OCI-LY7 (cell line): ENCODE measurements around the gene PRR7. TPM values are rescaled to one million over a fixed set of nuclear protein-coding genes. Genes with fewer than 3 reads are reported as not detected.

Source experiments
- BruUV-seq: library from RNA; stranded (reverse); fragments of 400-500 nt; replicated peaks from 2 replicates; lab custom pipeline; 2021; lab: Mats Ljungman, UMichigan
- CTCF ChIA-PET: fragments of 300-600 bp; sonication (Branson Sonifier 250); formaldehyde crosslinking; loops from one replicate; lab custom pipeline; 2022; ENCODE audit warnings: antibody characterized with exemption; ENCODE audit not compliant: unreplicated experiment; lab: Charles Lee
- POLR2A ChIA-PET: fragments of 300-600 bp; sonication (Branson Sonifier 250); formaldehyde crosslinking; loops from one replicate; lab custom pipeline; 2022; ENCODE audit warnings: antibody characterized with exemption; lab: Charles Lee
- DNase-seq: peaks from one replicate; pipeline ENCODE4 v3.0.0-alpha.2; 2015; ENCODE audit warnings: low spot score
- H2AFZ ChIP-seq: fragments of 200-600 bp; sonication (generic), shearing (Covaris generic); 2 replicates; pipeline ENCODE4 v1.6.1; 2014; ENCODE audit warnings: mild to moderate bottlenecking, antibody characterized with exemption, low read length, moderate library complexity
- H3K27ac ChIP-seq: fragments of 200-600 bp; sonication (generic); 2 replicates; pipeline ENCODE4 v1.5.1; 2014; ENCODE audit warnings: mixed run types, low read depth, mild to moderate bottlenecking, moderate library complexity, low read length, inconsistent platforms; ENCODE audit not compliant: poor library complexity, severe bottlenecking
- H3K36me3 ChIP-seq: fragments of 200-600 bp; sonication (generic); 2 replicates; pipeline ENCODE4 v1.6.1; 2014; ENCODE audit warnings: mild to moderate bottlenecking, antibody characterized with exemption, low read length, moderate library complexity, mixed read lengths; ENCODE audit not compliant: insufficient read depth
- H3K4me1 ChIP-seq: fragments of 200-600 bp; sonication (generic); 2 replicates; pipeline ENCODE4 v1.5.1; 2014; ENCODE audit warnings: mild to moderate bottlenecking, low read length; ENCODE audit not compliant: insufficient read depth, poor library complexity, severe bottlenecking
- H3K4me2 ChIP-seq: fragments of 200-600 bp; sonication (generic); 2 replicates; pipeline ENCODE4 v1.6.1; 2014; ENCODE audit warnings: mild to moderate bottlenecking, low read length
- H3K4me3 ChIP-seq: fragments of 200-600 bp; sonication (generic); 2 replicates; pipeline ENCODE4 v1.5.1; 2014; ENCODE audit warnings: mild to moderate bottlenecking, low read depth, low read length; ENCODE audit not compliant: poor library complexity, severe bottlenecking
- H3K79me2 ChIP-seq: fragments of 200-600 bp; sonication (generic); 2 replicates; pipeline ENCODE4 v1.6.1; 2016; ENCODE audit warnings: low read depth, mild to moderate bottlenecking, low read length, moderate library complexity, mixed read lengths; ENCODE audit not compliant: insufficient read depth
- H3K9me2 ChIP-seq: fragments of 200-600 bp; sonication (generic); 2 replicates; pipeline ENCODE4 v1.6.1; 2016; ENCODE audit warnings: mild to moderate bottlenecking, low read length, mixed read lengths; ENCODE audit not compliant: insufficient read depth
- H3K9me3 ChIP-seq: fragments of 200-600 bp; sonication (generic); 2 replicates; pipeline ENCODE4 v1.6.1; 2014; ENCODE audit warnings: mild to moderate bottlenecking, mixed run types, low read length, mixed read lengths
- H4K20me1 ChIP-seq: fragments of 200-600 bp; sonication (generic); 2 replicates; pipeline ENCODE4 v1.6.1; 2014; ENCODE audit warnings: mild to moderate bottlenecking, antibody characterized with exemption, low read length, moderate library complexity, mixed read lengths; ENCODE audit not compliant: insufficient read depth
- EZH2phosphoT487 ChIP-seq: fragments of 200-600 bp; sonication (generic); IDR thresholded peaks from 2 replicates; pipeline ENCODE4 v1.6.1; 2018; ENCODE audit warnings: low read depth, borderline replicate concordance, mild to moderate bottlenecking, mixed run types, antibody characterized with exemption, low read length, moderate library complexity, mixed read lengths
- intact Hi-C: fragments of 100-400 bp; cut with micrococcal nuclease; formaldehyde crosslinking; loops from one replicate; pipeline ENCODE4 v1.10.0; 2022; ENCODE audit not compliant: unreplicated experiment
- total RNA-seq, 2 experiments: library from RNA; depleted of rRNA in 1 of 2; stranded (reverse); fragments of >200 nt in 1 of 2; shearing (Covaris generic) in 1 of 2; gene quantifications; 2 replicates each; pipeline ENCODE4 v1.2.3, GENCODE V29; 2014 to 2022
- TF ChIP-seq, protein P1 (sequence below): fragments of 200-600 bp; sonication (generic); conservative IDR thresholded peaks from 2 replicates; pipeline ENCODE4 v1.5.1; 2014; ENCODE audit warnings: mild to moderate bottlenecking, antibody characterized with exemption, low read length, moderate library complexity, mixed read lengths

Gene PRR7
- total RNA-seq, 2 experiments from 2014 or later = 12.8 to 13.6 TPM

DNA sequence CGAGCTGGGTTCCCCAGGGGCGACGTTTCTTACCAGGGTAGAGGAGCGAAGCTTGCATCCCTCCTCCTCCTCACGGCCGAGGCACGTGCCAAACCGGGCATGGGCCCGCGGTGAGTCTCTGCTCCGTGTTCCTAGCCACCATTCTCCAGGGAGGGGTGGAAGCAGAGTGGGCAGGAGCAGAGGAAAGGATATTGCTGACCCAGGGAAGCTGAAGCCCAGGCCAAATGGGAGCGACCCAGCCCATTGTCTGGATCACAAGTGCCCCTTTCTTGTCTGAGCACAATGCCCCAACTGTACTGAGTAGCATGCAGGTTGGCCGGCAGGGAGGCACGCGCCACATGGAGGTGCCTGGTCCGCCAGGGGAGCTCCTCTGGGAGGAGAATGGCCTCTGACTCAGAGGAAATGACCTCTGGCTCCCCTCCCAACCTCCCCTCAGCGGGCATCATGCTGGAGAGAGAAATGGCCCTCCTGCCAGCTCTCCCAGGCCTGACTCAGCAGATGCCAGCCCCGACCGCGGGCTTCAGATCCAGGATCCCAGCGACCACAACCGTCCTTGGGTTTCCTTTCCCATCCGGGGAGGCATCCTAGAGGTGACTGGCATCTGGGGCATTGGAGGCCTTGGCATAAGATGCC is 1.1 kb downstream of the PRR7 start:
- H3K79me2 ChIP-seq = no peaks in the 10 kb centered on the region
- H2AFZ ChIP-seq = no peak overlapping the region
- peaks cover 4% of the 10 kb centered on the region for H3K36me3 ChIP-seq
- H4K20me1 ChIP-seq = peaks cover 9% of the 10 kb centered on the region; the same call in 1 of the 2 replicates
- H3K9me2 ChIP-seq = no peaks in the 10 kb centered on the region
- H3K4me3 ChIP-seq = peak overlapping the region; percentile 35
- H3K27ac ChIP-seq = no peak overlapping the region
- intact Hi-C loops = no loop called here
- ChIA-PET POLR2A (interaction anchor here (0.7 to 1.3 kb wide), 3 partner anchors 20 to 57 kb away, joined by 3 to 5 read pairs (median 3); no protein-coding TSS in a partner anchor), CTCF (interaction anchor here (0.5 to 1.0 kb wide), 5 partner anchors 39 to 321 kb away, joined by 3 read pairs; partner anchors contain the start of gene PDLIM7)
- TF ChIP-seq, protein P1, sequence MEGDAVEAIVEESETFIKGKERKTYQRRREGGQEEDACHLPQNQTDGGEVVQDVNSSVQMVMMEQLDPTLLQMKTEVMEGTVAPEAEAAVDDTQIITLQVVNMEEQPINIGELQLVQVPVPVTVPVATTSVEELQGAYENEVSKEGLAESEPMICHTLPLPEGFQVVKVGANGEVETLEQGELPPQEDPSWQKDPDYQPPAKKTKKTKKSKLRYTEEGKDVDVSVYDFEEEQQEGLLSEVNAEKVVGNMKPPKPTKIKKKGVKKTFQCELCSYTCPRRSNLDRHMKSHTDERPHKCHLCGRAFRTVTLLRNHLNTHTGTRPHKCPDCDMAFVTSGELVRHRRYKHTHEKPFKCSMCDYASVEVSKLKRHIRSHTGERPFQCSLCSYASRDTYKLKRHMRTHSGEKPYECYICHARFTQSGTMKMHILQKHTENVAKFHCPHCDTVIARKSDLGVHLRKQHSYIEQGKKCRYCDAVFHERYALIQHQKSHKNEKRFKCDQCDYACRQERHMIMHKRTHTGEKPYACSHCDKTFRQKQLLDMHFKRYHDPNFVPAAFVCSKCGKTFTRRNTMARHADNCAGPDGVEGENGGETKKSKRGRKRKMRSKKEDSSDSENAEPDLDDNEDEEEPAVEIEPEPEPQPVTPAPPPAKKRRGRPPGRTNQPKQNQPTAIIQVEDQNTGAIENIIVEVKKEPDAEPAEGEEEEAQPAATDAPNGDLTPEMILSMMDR = no peak; the same call in 1 of the 2 replicates
- no peak for TF ChIP-seq EZH2phosphoT487
- H3K4me2 ChIP-seq = peak overlapping the region; percentile 75
- DNase-seq = peak; percentile 43
- no TSS peak for BruUV-seq
- H3K9me3 ChIP-seq = no peaks in the 10 kb centered on the region
- peaks cover 47% of the 10 kb centered on the region for H3K4me1 ChIP-seq

DNA sequence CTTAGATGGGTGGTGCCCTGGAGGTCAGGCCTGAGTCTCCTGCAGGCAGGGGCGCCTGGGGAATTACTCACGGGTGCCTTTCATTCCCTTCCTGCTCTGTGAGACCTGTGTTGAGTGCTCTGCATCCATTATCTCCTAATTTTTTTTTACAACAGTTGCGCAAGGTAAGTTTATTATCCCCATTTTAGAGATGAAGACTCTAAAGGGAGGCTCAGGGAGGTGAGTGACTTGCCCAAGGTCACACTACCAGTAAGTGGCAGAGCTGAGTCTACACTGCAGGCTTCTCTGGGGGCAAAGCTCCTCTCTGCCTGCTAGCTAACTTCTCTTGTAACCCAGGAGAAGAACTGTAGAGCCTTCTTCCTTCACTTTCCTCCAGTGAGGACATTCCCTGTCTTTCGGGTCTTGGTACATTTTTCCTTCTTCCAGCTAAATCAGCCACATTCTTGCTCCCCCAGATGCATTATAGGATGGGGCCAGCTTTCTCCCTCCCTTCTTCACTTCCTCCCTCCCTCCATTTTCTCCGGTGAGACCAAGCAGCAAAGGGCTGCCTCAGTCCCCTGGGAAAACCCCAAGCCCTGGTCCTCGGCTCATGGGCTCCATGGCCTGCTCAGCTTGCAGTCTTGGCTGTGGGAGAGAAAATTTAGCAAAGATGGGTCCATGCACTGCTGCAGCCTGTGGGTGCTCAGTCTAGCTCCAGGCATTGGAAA is 1.8 kb downstream of the PRR7 start:
- no peak for TF ChIP-seq EZH2phosphoT487
- TF ChIP-seq, protein P1 = peak; percentile 51; the same call in 1 of the 2 replicates
- H4K20me1 ChIP-seq = peaks cover 11% of the 10 kb centered on the region
- DNase-seq = peak; percentile 45
- BruUV-seq = TSS peak; percentile 28
- CTCF ChIA-PET = interaction anchor here (0.5 to 1.0 kb wide), 4 partner anchors 49 to 322 kb away, joined by 3 read pairs; partner anchors contain the start of gene PDLIM7
- intact Hi-C loops = no loop called here
- H3K4me1 ChIP-seq = peaks cover 50% of the 10 kb centered on the region
- H3K9me2 ChIP-seq = no peaks in the 10 kb centered on the region
- no peaks in the 10 kb centered on the region for H3K9me3 ChIP-seq
- no peak overlapping the region for H3K27ac ChIP-seq
- H3K4me2 ChIP-seq = peak overlapping the region; percentile 75
- POLR2A ChIA-PET = interaction anchor here (0.7 to 1.3 kb wide), 2 partner anchors 44 to 58 kb away, joined by 3 to 5 read pairs; no protein-coding TSS in a partner anchor
- no peaks in the 10 kb centered on the region for H3K79me2 ChIP-seq
- no peak overlapping the region for H3K4me3 ChIP-seq
- H3K36me3 ChIP-seq = no peaks in the 10 kb centered on the region; the same call in none of the 2 replicates
- H2AFZ ChIP-seq = no peak overlapping the region
